HL-60 (cell line): ENCODE data around the gene COL23A1.

Experiments used
- GABPA ChIP-seq: IDR thresholded peaks from 2 replicates; pipeline ENCODE4 v1.6.1; 2012; ENCODE audit warnings: low read depth
- POLR2AphosphoS5 ChIP-seq: IDR thresholded peaks from 2 replicates; pipeline ENCODE4 v1.6.1; 2012; ENCODE audit warnings: low read depth
- SPI1 ChIP-seq: IDR thresholded peaks from 2 replicates; pipeline ENCODE4 v1.6.1; 2012; ENCODE audit warnings: low read depth, mild to moderate bottlenecking, borderline replicate concordance
- TF ChIP-seq, protein P1 (sequence below): IDR thresholded peaks from one replicate; pipeline ENCODE4 v1.5.1; 2011; ENCODE audit warnings: low read length, control low read depth, inconsistent platforms; ENCODE audit not compliant: insufficient read depth
- TF ChIP-seq, protein P2 (sequence below): IDR thresholded peaks from 2 replicates; pipeline ENCODE4 v1.6.1; 2012; ENCODE audit warnings: low read depth; ENCODE audit not compliant: insufficient replicate concordance

DNA sequence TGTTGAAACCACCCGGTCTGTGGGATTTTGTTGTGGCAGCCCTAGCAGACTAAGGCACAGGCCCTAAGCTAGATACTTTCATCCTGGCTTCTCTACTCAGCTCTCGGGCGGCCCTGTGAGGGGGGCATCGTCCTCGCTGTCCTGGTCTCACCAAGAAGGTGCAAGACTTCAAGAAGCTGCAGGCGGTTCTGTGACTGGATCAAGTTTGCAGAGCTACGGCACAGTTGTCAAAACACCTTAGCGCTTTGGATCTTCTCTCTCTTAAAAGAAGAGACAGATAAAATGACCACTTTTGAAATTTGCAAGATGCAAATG is 238.2 kb downstream of the COL23A1 start:
- TF ChIP-seq, protein P1, sequence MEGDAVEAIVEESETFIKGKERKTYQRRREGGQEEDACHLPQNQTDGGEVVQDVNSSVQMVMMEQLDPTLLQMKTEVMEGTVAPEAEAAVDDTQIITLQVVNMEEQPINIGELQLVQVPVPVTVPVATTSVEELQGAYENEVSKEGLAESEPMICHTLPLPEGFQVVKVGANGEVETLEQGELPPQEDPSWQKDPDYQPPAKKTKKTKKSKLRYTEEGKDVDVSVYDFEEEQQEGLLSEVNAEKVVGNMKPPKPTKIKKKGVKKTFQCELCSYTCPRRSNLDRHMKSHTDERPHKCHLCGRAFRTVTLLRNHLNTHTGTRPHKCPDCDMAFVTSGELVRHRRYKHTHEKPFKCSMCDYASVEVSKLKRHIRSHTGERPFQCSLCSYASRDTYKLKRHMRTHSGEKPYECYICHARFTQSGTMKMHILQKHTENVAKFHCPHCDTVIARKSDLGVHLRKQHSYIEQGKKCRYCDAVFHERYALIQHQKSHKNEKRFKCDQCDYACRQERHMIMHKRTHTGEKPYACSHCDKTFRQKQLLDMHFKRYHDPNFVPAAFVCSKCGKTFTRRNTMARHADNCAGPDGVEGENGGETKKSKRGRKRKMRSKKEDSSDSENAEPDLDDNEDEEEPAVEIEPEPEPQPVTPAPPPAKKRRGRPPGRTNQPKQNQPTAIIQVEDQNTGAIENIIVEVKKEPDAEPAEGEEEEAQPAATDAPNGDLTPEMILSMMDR = no peak
- TF ChIP-seq SPI1 = no peak
- no peak for TF ChIP-seq GABPA
- TF ChIP-seq, protein P2, sequence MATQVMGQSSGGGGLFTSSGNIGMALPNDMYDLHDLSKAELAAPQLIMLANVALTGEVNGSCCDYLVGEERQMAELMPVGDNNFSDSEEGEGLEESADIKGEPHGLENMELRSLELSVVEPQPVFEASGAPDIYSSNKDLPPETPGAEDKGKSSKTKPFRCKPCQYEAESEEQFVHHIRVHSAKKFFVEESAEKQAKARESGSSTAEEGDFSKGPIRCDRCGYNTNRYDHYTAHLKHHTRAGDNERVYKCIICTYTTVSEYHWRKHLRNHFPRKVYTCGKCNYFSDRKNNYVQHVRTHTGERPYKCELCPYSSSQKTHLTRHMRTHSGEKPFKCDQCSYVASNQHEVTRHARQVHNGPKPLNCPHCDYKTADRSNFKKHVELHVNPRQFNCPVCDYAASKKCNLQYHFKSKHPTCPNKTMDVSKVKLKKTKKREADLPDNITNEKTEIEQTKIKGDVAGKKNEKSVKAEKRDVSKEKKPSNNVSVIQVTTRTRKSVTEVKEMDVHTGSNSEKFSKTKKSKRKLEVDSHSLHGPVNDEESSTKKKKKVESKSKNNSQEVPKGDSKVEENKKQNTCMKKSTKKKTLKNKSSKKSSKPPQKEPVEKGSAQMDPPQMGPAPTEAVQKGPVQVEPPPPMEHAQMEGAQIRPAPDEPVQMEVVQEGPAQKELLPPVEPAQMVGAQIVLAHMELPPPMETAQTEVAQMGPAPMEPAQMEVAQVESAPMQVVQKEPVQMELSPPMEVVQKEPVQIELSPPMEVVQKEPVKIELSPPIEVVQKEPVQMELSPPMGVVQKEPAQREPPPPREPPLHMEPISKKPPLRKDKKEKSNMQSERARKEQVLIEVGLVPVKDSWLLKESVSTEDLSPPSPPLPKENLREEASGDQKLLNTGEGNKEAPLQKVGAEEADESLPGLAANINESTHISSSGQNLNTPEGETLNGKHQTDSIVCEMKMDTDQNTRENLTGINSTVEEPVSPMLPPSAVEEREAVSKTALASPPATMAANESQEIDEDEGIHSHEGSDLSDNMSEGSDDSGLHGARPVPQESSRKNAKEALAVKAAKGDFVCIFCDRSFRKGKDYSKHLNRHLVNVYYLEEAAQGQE = no peak
- TF ChIP-seq POLR2AphosphoS5 = no peak
